CD4-positive, alpha-beta T cell treated with Interferon alpha-2 for 1 hour (primary cell): ENCODE measurements around the gene MYBPC1.
"Not testable (repeated sequence)": the region's sequence is repeated elsewhere in the genome, so short reads cannot be mapped to it uniquely, and the experiment has no call there.

Experiments
- DNase-seq, 2 donors: peaks; one replicate each; pipeline ENCODE4 v3.0.0-alpha.2; 2020 to 2022

Gene MYBPC1

DNA sequence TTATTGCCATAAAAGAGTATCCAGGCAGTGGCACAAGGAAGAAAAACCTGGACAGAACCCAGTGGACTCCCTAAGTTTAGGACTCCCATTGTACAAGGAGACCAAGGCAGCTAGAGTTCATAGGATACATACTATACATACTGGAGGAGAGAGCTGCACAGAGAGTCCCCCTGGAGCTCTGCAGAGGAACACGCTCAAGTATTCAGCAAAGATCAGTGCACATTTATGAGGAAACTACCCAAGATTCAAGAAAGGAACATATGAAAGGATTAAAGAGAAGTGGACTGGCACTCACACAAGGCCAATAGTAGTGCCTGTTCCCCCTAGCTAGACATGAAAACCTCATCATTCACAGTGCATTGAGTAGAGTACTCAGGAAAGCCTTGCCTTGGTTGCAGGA is 59.7 kb downstream of the MYBPC1 start:
- no peak for DNase-seq

DNA sequence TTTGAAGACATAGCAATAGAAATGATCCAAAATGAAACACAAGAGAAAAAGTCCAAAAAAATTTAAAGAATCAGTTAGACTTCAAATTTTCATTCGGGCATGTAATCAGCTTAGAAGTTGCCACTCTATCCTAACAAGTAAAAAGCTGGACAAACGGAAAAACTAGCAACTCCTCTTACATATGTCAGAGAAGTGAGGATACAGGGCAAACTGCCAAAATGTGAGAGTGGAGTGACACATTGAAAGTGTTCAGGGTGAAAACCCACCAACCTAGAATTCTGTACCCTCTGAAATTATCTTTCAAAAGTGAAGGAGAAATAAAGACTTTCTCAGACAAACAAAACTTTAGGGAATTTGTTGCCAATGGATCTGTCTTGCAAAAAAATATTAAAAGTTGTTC is 60.6 kb downstream of the MYBPC1 start:
- no peak for DNase-seq

DNA sequence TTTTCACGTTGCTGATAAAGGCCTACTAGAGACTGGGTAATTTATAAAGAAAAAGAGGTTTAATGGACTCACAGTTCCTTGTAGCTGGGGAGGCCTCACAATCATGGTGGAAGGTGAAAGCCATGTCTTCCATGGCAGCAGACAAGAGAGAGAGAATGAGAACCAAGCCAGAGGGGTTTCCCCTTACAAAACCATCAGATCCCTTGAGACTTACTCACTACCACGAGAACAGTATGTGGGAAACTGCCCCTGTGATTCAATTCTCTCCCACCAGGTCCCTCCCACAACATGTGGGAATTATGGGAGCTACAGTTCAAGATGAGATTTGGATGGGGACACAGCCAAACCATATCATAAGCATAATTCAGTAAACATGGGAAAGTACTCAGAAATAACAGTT is 65.9 kb downstream of the MYBPC1 start:
- DNase-seq: not testable (repeated sequence)

DNA sequence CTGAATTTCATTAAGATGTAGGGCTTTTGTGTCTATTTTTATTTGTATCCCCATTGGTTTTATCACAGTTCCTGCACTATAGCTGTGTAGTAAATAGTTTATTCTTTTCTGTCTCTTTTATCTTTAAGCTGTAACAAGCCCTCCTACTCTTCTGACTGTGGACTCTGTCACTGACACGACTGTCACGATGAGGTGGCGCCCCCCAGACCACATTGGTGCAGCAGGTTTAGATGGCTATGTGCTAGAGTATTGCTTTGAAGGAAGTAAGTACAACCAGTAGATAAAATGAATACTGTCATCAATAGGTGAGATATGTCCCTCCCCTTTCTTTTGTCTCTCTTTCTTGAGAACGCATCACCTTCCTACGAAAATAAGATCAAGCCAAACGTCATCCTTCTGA is 68.5 kb downstream of the MYBPC1 start:
- DNase-seq: no peak

DNA sequence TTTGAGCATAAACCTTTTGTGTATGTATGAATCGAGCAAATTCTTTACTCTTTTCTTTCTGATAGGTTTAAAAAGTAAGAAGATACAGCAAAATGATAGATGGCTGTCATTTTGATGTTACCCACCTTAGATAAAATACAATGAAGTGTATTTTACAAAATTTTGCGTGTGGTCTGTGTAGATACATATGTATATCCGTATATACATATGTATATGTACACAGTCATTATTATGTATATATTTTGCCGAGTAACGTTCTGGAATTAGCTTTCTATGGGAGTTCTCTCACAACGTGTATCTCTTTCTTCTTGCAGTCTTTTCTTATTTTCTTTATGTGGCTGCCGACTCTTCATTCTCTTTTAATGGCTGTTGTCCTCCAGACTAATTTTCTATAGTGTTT is 70.2 kb downstream of the MYBPC1 start:
- DNase-seq: no peak

DNA sequence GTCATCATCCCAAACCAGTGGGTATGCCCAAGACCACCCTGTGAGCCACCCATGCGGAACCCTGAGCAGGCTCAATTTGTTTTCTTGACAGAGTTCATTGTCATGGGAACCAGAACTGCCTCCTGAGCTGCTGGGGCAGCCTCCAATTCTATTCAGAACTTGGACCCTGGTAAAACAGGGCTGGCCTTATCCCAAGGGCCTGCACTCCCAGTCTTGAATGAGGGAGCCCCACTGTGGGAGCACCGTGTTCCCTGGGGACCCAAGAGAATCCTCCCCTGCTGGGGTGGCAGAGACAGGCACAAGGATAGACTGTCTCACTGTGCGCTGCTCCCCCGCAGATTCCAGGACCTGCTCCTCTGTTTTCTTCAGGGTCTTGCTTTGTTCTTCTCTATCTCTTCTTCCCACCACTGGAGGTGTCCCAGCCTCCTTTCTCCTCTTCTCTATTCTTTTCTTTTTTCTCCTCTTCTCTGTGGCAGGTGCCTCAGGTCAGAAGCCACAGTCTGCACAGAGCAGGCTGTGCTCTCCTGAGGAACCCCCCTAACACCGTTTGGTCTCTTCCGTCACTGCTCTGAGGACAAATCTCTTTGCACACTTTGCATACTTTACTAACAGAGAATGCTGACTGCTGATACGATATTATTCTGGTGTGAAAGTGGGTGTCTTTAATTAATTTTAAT is 71.4 kb downstream of the MYBPC1 start:
- DNase-seq: no peak

DNA sequence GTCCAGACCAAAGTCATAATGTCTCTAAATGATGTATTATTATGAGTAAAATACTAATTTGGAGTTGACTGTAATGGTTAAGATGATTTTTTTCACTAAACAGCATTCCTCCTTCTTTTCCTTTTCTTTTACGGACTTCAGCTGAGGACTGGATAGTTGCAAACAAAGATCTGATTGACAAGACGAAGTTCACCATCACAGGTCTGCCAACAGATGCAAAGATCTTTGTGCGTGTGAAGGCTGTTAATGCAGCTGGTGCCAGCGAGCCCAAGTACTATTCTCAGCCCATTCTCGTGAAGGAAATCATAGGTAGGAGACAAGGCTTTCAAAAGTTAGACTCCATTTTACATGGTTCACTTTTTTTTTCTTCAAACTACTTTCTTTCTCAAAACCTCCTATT is 72.8 kb downstream of the MYBPC1 start:
- DNase-seq: no peak

DNA sequence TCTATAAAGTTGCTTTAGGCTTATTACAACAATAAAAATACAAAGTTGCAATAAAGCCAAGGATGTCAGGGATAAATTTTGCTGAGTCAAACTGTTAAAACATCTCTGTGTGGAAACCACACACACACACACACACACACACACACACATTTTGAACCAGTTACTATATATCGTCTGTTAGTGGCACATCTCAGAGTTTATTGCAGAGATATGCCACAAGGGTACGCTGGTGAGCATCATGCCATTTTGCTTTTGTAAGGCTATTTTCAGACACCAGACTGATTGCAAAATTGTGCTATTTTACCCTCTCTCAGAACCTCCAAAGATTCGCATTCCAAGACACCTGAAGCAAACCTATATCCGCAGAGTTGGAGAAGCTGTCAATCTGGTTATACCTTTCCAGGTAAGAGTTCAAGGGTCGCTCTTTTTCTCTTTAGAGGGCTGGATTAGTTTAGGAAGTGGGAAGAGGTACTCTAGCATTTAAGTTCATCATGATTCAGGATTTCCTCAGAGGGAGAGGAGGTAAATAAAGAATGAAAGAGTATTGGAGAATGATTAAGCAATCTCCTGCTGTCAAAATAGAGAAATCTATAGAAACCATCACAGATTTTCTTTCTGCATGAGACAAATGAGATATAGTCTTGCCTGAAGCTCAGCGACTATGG is 75.4 kb downstream of the MYBPC1 start:
- DNase-seq: peak; percentile 52 to 67

DNA sequence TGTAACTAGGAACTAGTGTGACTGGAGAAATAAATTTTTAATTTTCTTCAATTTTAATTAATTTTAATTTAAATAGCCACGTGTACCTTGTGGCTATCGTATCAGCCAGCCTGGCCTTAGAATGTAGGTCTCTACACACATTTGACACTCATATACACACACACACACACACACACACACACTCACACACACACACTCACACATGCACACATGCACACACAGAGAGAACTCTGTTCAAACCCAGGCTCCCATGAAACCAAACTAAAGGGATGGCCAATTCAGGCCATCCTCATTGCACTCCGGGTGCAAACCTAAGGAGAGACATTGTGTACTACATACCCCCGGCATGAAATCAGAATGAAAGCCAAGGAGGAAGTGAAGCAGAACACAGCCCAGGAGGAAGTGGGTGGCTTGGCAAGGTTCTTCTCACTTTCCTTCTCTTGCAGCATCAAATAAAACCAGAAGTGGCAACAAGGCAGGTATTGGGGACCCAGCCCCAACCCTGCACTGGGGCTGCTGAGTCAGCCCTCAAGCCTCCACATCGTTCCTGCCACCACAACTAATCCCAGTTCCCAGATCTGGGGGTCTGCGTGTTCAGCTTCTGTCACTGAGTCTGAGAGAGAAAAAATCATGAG is 76.5 kb downstream of the MYBPC1 start:
- DNase-seq: peak; percentile 40 to 44

DNA sequence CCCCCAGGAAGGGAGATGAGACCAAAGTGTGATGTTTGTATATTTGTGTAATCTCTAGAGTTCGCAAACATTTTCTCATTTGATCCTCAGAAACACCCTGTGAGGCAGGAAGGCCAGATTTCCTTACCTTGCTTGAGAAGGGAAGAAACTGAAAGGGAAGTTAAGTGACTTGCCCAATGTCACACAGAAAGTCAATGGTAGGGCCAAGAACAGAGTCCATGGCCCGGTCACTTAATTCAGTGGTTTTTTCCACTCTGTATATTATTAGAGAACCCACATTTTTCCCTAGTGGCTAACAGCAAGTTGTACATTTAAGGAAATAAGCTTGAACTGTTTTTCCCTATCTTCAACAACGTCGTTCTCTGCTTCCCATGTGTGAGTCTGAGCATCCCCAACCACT is 77.1 kb downstream of the MYBPC1 start:
- no peak for DNase-seq

DNA sequence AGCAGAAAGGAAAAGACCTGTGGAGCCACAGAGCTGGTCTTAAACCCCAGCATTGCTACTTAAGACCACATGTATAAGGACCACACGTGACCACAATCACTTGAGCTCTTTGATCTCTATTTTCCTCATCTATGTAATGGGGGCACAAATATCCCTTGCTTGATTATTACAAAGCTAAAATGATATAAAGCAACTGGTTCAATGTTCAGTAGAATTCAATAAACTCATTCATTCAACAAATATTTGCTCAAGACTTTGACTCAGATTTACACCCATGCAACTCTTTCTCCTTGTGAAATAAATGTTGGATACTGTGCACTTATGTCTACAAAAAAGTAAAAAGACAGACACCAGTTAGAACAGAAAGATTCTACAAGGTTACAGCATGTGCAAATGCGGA is 80.8 kb downstream of the MYBPC1 start:
- no peak for DNase-seq

DNA sequence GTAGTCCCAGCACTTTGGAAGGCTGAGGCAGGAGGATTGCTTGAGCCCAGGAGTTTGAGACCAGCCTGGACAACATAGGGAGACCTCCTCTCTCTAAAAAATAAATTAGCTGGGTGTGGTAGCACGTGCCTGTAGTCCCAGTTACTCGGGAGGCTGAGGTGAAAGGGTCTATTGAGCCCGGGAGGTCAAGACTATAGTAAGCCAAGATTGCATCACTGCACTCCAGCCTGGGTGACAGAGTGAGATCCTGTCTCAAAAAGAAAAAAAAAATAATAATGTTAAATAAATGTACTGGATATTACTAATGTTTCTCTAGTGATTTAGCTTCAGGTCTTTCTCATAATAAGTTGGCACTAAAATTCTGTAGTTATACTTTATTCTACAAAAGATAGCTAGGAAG is 81.7 kb downstream of the MYBPC1 start:
- DNase-seq: not testable (repeated sequence)

DNA sequence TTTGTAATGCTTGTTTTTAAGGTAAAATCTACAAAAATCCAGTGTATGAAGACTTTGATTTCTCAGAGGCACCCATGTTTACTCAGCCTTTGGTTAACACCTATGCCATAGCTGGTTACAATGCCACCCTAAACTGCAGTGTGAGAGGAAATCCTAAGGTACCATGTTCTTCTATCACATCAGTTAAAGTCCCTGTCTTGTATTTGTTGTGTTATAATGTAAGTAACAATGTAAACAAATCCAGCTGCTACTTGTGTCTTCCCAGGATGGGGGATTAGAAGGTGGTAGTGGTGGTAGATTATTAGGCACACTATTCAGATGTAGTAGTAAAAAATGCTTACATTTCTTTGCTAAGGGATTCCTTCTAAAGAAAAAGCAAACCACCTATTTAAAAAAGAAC is 83.3 kb downstream of the MYBPC1 start:
- DNase-seq: no peak

DNA sequence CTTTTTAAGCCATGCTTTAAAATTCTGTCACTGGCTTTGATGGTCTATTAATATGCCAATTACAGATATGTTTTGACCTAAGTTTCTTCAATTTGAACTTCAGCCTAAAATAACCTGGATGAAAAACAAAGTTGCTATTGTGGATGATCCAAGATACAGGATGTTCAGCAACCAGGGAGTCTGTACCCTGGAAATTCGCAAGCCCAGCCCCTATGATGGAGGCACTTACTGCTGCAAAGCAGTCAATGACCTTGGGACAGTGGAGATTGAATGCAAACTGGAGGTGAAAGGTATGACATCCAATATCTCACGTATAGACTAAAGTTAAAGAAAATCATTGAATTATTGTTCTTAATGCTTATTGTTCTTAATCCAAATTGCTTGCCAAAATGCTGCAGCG is 85.5 kb downstream of the MYBPC1 start:
- no peak for DNase-seq

DNA sequence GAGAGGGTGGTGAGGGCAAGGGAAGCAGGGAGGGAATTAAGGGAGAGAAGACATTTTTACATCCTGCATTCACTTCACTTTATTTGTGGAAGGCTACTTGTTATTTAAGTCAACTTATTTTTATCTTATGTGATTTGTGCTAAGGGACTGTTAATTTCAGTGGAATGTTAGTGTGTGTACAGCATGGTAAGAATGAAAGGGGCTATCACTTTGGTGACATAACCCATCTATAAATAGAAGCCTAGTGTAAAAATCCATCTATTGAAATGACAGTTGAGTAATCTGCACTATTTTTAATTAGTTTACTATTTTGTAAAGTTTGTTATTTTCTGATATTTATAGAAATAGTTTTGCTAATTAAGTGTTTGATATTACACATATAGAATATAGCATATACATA is 85.9 kb downstream of the MYBPC1 start:
- DNase-seq: no peak

DNA sequence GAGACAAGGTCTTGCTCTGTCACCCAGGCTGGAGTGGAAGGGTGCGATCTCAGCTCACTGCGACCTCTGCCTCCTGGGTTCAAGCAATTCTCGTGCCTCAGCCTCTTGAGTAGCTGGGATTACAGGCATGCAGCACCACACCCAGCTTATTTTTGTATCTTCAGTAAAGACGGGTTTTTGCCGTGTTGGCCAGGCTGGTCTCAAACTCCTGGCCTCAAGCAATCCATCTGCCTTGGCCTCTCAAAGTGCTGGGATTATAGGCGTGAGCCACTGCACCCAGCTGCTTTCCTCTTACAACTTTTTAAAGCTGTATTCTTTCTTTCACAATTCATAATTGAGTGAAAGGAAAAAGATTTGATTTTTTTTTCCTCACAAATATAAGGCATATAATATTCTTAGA is 86.9 kb downstream of the MYBPC1 start:
- not testable (repeated sequence) for DNase-seq

DNA sequence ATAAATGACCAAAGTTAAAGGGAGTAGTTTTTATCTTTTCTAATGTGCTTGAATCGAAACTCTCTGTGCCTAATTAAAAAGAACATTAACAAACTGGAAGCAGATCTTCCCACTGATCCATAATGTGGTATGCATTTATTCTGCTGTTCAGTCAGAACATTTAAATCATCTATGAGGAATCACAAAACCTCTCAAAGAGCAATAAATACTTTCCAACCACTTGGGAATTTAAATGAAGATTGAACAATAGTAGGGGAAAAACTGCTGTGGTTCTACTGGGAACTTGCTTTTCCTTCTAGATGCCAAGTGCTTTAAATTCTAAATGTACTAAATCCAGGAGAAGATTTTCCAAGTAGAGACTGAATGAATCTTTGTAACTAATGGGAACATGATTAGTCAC is 90.3 kb downstream of the MYBPC1 start:
- DNase-seq: no peak

DNA sequence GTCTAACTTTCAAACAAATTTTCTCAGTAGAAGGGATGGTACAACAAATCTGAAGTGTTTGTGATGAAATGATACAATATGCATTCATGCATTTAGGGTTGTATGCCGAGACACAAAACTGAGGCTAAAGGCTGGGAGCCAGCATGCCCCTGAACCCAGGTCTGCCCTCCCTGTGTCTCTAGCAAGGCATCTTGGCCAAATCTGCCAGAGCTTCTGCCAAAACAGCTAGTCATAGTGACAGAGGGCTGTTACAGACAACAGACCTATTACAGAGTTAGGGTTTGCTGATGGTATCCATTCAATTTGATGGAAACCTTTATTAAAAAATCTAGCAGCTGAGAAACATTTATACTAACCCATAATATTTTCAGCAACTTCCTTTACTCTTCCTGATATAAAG is 91.4 kb downstream of the MYBPC1 start:
- DNase-seq: no peak

DNA sequence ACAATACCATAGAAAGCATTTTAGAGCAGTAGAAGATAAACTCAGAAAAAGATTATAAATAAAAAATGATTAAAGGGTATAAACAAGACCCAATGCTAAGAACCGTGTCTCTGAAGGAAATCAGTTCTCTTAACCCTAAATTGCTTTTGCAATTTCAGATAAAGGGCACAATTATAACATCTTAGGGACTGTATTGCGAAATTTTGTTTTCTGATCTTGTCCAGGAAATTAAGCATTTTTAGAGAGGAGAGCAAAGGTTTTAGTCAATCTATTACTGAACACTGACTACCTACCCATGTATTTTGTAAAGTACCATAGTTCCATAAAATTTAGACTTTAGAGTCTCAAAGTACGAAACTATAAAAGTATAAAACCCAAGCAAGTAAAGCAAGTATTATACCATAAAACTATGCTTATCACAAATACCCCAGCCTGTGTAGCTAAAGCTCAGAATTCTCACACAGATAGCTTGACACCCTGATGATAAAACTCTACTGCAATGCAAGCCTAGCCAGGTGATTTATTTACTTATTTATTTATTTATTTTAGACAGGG is 95.8 kb downstream of the MYBPC1 start:
- DNase-seq: no peak

DNA sequence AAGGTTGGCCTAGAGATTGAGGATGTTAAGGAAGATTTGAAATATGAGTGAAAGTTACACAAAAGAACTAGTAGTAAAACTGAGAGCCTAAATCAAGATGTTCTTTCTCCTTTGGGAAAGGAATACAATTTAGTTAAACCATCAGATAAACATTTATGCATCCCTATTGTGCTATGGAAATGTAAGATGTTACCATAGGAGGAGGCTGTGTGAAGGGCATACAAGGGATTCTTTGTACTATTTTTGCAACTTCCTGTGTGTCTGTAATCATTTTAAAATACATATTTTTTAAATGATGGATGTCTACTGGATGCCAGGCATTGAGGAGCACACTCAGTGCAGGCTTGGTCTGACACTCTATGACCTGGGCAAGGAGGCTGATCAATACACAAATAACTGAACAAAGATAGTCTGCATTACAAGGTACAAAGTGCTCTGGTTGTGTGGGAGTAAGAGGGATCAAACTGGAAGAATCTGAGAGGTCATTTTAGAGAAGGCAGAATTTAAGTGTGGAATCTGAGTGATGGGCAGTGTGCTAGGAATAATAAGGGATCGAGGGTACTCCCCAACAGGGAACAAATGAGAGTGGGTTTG is 96.8 kb downstream of the MYBPC1 start:
- no peak for DNase-seq

DNA sequence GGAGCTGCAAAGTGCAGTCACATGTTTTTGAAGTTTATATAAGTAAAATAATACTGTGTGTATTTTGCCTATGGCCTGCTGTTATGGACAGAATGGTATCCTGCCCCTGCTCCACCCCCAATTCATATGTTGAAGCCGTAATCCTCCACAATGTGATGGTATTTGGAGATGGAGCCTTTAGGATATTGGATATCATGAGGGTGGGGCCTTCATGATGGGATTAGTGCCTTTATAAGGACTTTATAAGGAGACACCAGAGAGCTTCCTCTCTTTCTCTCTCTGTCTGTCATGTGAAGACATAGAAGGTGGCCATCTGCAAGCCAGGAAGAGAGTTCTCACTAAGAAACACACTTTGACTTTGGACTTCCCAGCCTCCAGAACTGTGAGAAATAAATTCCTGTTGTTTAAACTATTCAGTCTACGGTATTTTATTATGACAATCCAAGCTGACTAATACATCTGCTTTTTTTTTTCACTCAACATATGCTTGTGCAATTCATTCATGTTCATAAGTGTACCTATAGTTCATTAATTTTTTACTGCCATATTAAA is 99.6 kb downstream of the MYBPC1 start:
- DNase-seq: no peak

DNA sequence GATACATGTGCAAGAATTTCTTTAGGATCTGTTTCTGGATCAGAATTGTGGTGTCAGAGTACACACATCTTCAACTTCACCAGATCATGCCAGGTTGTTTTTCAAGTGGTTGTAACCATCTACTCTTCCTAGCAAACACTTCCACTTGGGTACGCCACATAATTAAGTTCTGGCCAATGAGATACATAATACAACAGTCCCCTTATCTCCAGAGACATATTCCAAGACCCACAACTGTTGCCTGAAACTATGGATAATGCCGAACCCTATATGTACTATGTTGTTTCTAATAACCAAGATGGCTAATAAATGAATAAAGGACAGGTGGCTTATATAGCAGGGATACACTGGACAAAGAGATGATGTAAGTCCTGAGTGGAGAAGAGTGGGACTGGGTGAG is 100.2 kb downstream of the MYBPC1 start:
- no peak for DNase-seq

DNA sequence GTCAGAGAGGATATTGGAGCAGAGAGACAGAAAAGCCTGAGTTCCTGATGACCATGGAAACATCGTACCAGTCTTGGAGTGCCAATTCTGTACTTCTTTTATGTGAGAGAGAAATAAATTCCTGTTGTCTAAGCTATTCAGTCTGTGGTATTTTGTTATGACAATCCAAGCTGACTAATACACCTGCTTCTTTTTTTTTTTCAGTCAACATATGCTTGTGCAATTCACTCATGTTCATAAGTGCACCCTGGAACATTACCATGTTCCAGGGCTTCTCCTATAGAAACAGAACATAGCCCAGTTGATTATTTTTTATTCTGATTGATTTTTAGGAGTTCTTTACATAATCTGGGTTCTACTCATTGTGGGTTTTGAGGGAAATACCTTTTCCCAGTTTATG is 100.9 kb downstream of the MYBPC1 start:
- DNase-seq: no peak
